Iris pigment epithelial cell (primary cell): Measurements from ENCODE around the gene C20orf141.
"Not testable (repeated sequence)": the region's sequence is repeated elsewhere in the genome, so short reads cannot be mapped to it uniquely, and the experiment has no call there.

Experiments
- DNase-seq: peaks from one replicate; pipeline ENCODE4 v3.0.0-alpha.2; 2011; ENCODE audit warnings: low read depth

The C20orf141 gene

GRCh38 chr20:2799688-2800520 lies 14.9 kb upstream of the C20orf141 start:
- no peak for DNase-seq

- DNase-seq = no peak
These were observed 14.1 kb upstream of the C20orf141 start, which contains the start of gene CPXM1 for GRCh38 chr20:2800521-2801285. Gene CPXM1, minus strand, starts transcription at chr20:2800627. Its CDS starts 55 bp downstream, at chr20:2800572.

GRCh38 chr20:2801286-2801728 lies 13.5 kb upstream of the C20orf141 start:
- no peak for DNase-seq

GRCh38 chr20:2804041-2804828 lies 10.6 kb upstream of the C20orf141 start:
- DNase-seq = no peak

GRCh38 chr20:2804852-2805688 lies 9.7 kb upstream of the C20orf141 start:
- no peak for DNase-seq

- no peak for DNase-seq
These were observed 9.0 kb upstream of the C20orf141 start for GRCh38 chr20:2805689-2806350.

GRCh38 chr20:2806351-2806701 lies 8.5 kb upstream of the C20orf141 start:
- DNase-seq = no peak

GRCh38 chr20:2807019-2807418 lies 7.8 kb upstream of the C20orf141 start:
- DNase-seq = no peak

- DNase-seq = not testable (repeated sequence)
These were observed 6.9 kb upstream of the C20orf141 start for GRCh38 chr20:2807929-2808328.

- no peak for DNase-seq
These were observed 5.1 kb upstream of the C20orf141 start for GRCh38 chr20:2809690-2810089.

- DNase-seq = no peak
These were observed 2.6 kb upstream of the C20orf141 start for GRCh38 chr20:2812189-2812588.

GRCh38 chr20:2814076-2814475 lies 711 bp upstream of the C20orf141 start:
- DNase-seq = no peak

GRCh38 chr20:2815242-2815900 lies 584 bp downstream of the C20orf141 start:
- DNase-seq = no peak

GRCh38 chr20:2816030-2816582 lies 1.3 kb downstream of the C20orf141 start, which contains the start of gene TMEM239:
Gene TMEM239, plus strand, starts transcription at chr20:2816364. Its CDS starts 191 bp downstream, at chr20:2816555.
- no peak for DNase-seq

GRCh38 chr20:2816583-2817340 lies 2.0 kb downstream of the C20orf141 start:
- DNase-seq = no peak

- DNase-seq = no peak
These were observed 2.5 kb downstream of the C20orf141 start for GRCh38 chr20:2817341-2817726.

GRCh38 chr20:2817891-2818595 lies 3.3 kb downstream of the C20orf141 start:
- DNase-seq = no peak

GRCh38 chr20:2820084-2820895 lies 5.5 kb downstream of the C20orf141 start:
- DNase-seq = peak; percentile 60
